Brain microvascular endothelial cell (primary cell): Measurements from ENCODE around the gene RYR2.

ENCODE experiments used
- DNase-seq: peaks from one replicate; pipeline ENCODE4 v3.0.0-alpha.2; 2020
- H3K27ac ChIP-seq: fragments of 250-450 bp; sonication (Bioruptor Pico); 2 replicates; pipeline ENCODE4 v1.5.1; 2020; ENCODE audit warnings: mild to moderate bottlenecking, moderate library complexity
- H3K27me3 ChIP-seq: fragments of 250-450 bp; sonication (Bioruptor Pico); replicated peaks from 2 replicates; pipeline ENCODE4 v1.5.1; 2020; ENCODE audit warnings: mild to moderate bottlenecking
- H3K36me3 ChIP-seq: fragments of 250-450 bp; sonication (Bioruptor Pico); replicated peaks from 2 replicates; pipeline ENCODE4 v1.5.1; 2020; ENCODE audit warnings: mild to moderate bottlenecking
- H3K4me3 ChIP-seq: 2 replicates; pipeline ENCODE4 v1.5.1; 2011; ENCODE audit warnings: low read depth, mild to moderate bottlenecking, control low read depth, low read length, moderate library complexity
- in situ Hi-C: cut with HindIII; loops from 2 replicates; pipeline ENCODE4 v1.10.0; 2017; ENCODE audit warnings: low sequenced_read_pairs, low pct_ligation_motif_present
- TF ChIP-seq, protein P1 (sequence below): IDR thresholded peaks from 2 replicates; pipeline ENCODE4 v1.5.1; 2011; ENCODE audit warnings: low read depth, mild to moderate bottlenecking, moderate library complexity, low read length, control low read depth, inconsistent platforms; ENCODE audit errors: missing control alignments

RYR2 gene

GRCh38 chr1:237877631-237878030 lies 835.6 kb downstream of the RYR2 start:
- in situ Hi-C loops = no loop called here
- H3K4me3 ChIP-seq = no peak overlapping the region
- TF ChIP-seq, protein P1, sequence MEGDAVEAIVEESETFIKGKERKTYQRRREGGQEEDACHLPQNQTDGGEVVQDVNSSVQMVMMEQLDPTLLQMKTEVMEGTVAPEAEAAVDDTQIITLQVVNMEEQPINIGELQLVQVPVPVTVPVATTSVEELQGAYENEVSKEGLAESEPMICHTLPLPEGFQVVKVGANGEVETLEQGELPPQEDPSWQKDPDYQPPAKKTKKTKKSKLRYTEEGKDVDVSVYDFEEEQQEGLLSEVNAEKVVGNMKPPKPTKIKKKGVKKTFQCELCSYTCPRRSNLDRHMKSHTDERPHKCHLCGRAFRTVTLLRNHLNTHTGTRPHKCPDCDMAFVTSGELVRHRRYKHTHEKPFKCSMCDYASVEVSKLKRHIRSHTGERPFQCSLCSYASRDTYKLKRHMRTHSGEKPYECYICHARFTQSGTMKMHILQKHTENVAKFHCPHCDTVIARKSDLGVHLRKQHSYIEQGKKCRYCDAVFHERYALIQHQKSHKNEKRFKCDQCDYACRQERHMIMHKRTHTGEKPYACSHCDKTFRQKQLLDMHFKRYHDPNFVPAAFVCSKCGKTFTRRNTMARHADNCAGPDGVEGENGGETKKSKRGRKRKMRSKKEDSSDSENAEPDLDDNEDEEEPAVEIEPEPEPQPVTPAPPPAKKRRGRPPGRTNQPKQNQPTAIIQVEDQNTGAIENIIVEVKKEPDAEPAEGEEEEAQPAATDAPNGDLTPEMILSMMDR = no peak
- H3K27me3 ChIP-seq = no peaks in the 10 kb centered on the region
- no peak for DNase-seq
- H3K27ac ChIP-seq = no peak overlapping the region
- no peaks in the 10 kb centered on the region for H3K36me3 ChIP-seq

GRCh38 chr1:237878406-237878805 lies 836.4 kb downstream of the RYR2 start:
- no peaks in the 10 kb centered on the region for H3K36me3 ChIP-seq
- H3K27me3 ChIP-seq = no peaks in the 10 kb centered on the region
- H3K4me3 ChIP-seq = no peak overlapping the region
- no peak for DNase-seq
- in situ Hi-C loops = no loop called here
- TF ChIP-seq, protein P1 = no peak
- H3K27ac ChIP-seq = no peak overlapping the region

DNA sequence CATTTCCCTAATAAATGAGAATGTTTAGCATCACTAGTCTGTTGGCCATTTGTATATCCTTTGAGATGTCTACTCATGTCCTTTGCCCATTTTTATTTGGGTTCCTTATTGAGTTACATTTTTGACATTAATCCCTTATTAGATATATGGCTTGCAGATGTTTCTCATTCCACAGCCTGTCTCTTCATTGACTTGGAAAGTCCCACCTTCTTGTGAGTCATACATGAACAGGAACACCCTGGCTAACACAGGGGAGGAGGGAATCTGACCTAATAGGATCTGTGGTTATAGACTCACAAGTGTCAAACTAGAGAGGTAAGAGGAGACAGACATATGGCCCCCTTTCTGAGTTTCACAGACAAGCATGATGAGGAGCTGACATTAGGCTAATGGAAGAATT lies 837.2 kb downstream of the RYR2 start:
- in situ Hi-C loops = no loop called here
- peak; percentile 11 for DNase-seq
- Histone ChIP-seq H3K36me3 (no peaks in the 10 kb centered on the region), H3K27me3 (no peaks in the 10 kb centered on the region), H3K4me3 (no peak overlapping the region), H3K27ac (no peak overlapping the region)
- TF ChIP-seq, protein P1 = no peak
